Transverse colon (tissue), 4 donors: ENCODE results near the gene CABLES2. TPM values are rescaled to one million over a fixed set of nuclear protein-coding genes. Genes with fewer than 3 reads are reported as not detected.

Experiments used
- DNase-seq: peaks from one replicate; pipeline ENCODE4 v3.0.0-alpha.2; 2019
- H3K27ac ChIP-seq, 4 donors: fragments of 200-600 bp; sonication (generic); 2 replicates each; pipeline ENCODE4 v1.5.1; 2016 to 2018; ENCODE audit warnings: inconsistent platforms in 4 of 4
- H3K27me3 ChIP-seq: fragments of 200-600 bp; sonication (generic); 2 replicates; pipeline ENCODE4 v1.5.1; 2017; ENCODE audit warnings: inconsistent platforms
- H3K36me3 ChIP-seq, 4 donors: fragments of 200-600 bp; sonication (generic); 2 replicates each; pipeline ENCODE4 v1.5.1; 2017 to 2019; ENCODE audit warnings: inconsistent platforms in 4 of 4
- H3K4me1 ChIP-seq, 4 donors: fragments of 200-600 bp; sonication (generic); 2 replicates each; pipeline ENCODE4 v1.5.1; 2017 to 2020; ENCODE audit warnings: inconsistent platforms in 4 of 4
- H3K4me3 ChIP-seq, 4 donors: fragments of 200-600 bp; sonication (generic); 1 replicate in 1 of 4; 2 replicates in 3 of 4; pipeline versions ENCODE4 v1.5.1 to v1.6.1; 2017 to 2019; ENCODE audit warnings: inconsistent platforms in 4 of 4
- H3K9me3 ChIP-seq, 2 donors: fragments of 200-600 bp; sonication (generic); 2 replicates each; pipeline ENCODE4 v1.5.1; 2017 to 2019; ENCODE audit warnings: inconsistent platforms in 2 of 2
- CTCF ChIP-seq, 5 experiments: fragments of 200-600 bp in 3 of 5; fragments of 450-650 bp in 2 of 5; sonication (generic) in 3 of 5; IDR thresholded peaks; 1 replicate in 2 of 5; 2 replicates in 3 of 5; pipeline ENCODE4 v1.5.1; 2016 to 2017; ENCODE audit warnings: antibody characterized with exemption in 5 of 5, inconsistent platforms in 3 of 5, mild to moderate bottlenecking in 2 of 5, moderate library complexity in 1 of 5
- EP300 ChIP-seq: sonication (generic); formaldehyde crosslinking; IDR thresholded peaks from one replicate; pipeline ENCODE4 v1.6.1; 2017; ENCODE audit warnings: antibody characterized with exemption, low read depth
- POLR2A ChIP-seq: fragments of 450-650 bp; IDR thresholded peaks from one replicate; pipeline ENCODE4 v1.6.1; 2016; ENCODE audit warnings: antibody characterized with exemption, mild to moderate bottlenecking, moderate library complexity
- POLR2AphosphoS5 ChIP-seq, 3 donors: sonication (generic); formaldehyde crosslinking; IDR thresholded peaks; one replicate each; pipeline ENCODE4 v1.6.1; 2016; ENCODE audit warnings: antibody characterized with exemption in 3 of 3
- WGBS, 2 donors: methylation state at CpG; one replicate each; pipeline ENCODE4 v1.1.5; 2018; ENCODE audit warnings: low coverage in 1 of 2; 5-methylcytosine and 5-hydroxymethylcytosine counted together
- in situ Hi-C, 4 donors: fragments of 200-750 bp; cut with MboI; loops; one replicate each; pipeline versions ENCODE4 v1.15.0 to v1.15.1; 2017; ENCODE audit warnings: low sequenced_read_pairs in 3 of 4, low pct_ligation_motif_present in 1 of 4, low pct_unique_long_range_greater_than_20kb in 1 of 4
- intact Hi-C: fragments of 100-400 bp; cut with DNase I; formaldehyde crosslinking; loops from one replicate; pipeline ENCODE4 v1.15.1; 2023; ENCODE audit warnings: low total_unique reads
- total RNA-seq, 4 donors: library from RNA; depleted of rRNA; stranded (reverse); fragments of >200 nt; gene quantifications; one replicate each; pipeline ENCODE4 v1.1.0, GENCODE V29; 2016

CABLES2 gene
- total RNA-seq, 4 donors from 2014 or later, result 3.7 to 10.1 (median 8.5) TPM

GRCh38 chr20:62422636-62423325, 15.7 kb upstream of the CABLES2 start:
- H3K4me3 ChIP-seq, result no peak overlapping the region
- no peak for TF ChIP-seq POLR2AphosphoS5 (IDR thresholded peaks at IDR 0.05)
- no peak for TF ChIP-seq EP300
- no peak for TF ChIP-seq POLR2A
- TF ChIP-seq CTCF (IDR thresholded peaks at IDR 0.05), result no peak
- H3K4me1 ChIP-seq, result peaks cover 0 to 12% (median 10%) of the 10 kb centered on the region in 4 donors
- H3K27ac ChIP-seq, result no peak overlapping the region
- no peaks in the 10 kb centered on the region for H3K36me3 ChIP-seq
- in situ Hi-C loops (no loop called here), intact Hi-C loops (no loop called here)
- 80 to 83% methylated on average over 3 to 20 of the region's 20 CpGs for WGBS, 2 donors
- no peaks in the 10 kb centered on the region for H3K27me3 ChIP-seq
- no peak for DNase-seq
- no peaks in the 10 kb centered on the region for H3K9me3 ChIP-seq

- TF ChIP-seq EP300, result no peak
- no peak for TF ChIP-seq POLR2AphosphoS5 (IDR thresholded peaks at IDR 0.05)
- TF ChIP-seq CTCF (IDR thresholded peaks at IDR 0.05), result no peak
- TF ChIP-seq POLR2A, result no peak
- DNase-seq, result no peak
- intact Hi-C loops, result no loop called here
- Histone ChIP-seq H3K9me3 (no peaks in the 10 kb centered on the region), H3K4me1 (peaks cover 0 to 5% (median 1%) of the 10 kb centered on the region in 4 donors), H3K36me3 (no peaks in the 10 kb centered on the region), H3K4me3 (no peak overlapping the region), H3K27ac (no peak overlapping the region), H3K27me3 (no peaks in the 10 kb centered on the region)
- in situ Hi-C loops, result no loop called here
- 91% methylated on average over 6 of the region's 6 CpGs; no CpG with 5 or more reads in 1 of the 2 donors for WGBS, 2 donors
Observed at GRCh38 chr20:62421716-62421990, 14.6 kb upstream of the CABLES2 start.

GRCh38 chr20:62420846-62421715, 14.0 kb upstream of the CABLES2 start:
- TF ChIP-seq POLR2AphosphoS5 (IDR thresholded peaks at IDR 0.05) (no peak), CTCF (IDR thresholded peaks at IDR 0.05) (no peak), POLR2A (no peak), EP300 (no peak)
- Histone ChIP-seq H3K9me3 (no peaks in the 10 kb centered on the region), H3K4me3 (no peak overlapping the region), H3K27me3 (no peaks in the 10 kb centered on the region), H3K4me1 (no peaks in the 10 kb centered on the region), H3K27ac (no peak overlapping the region), H3K36me3 (no peaks in the 10 kb centered on the region)
- WGBS, 2 donors, result 95% methylated on average over 20 of the region's 24 CpGs; no CpG with 5 or more reads in 1 of the 2 donors
- in situ Hi-C loops (no loop called here), intact Hi-C loops (no loop called here)
- no peak for DNase-seq

- peaks cover 0 to under 1% (median 0%) of the 10 kb centered on the region in 4 donors for H3K4me1 ChIP-seq
- H3K36me3 ChIP-seq, result no peaks in the 10 kb centered on the region
- no peaks in the 10 kb centered on the region for H3K9me3 ChIP-seq
- no peak overlapping the region for H3K4me3 ChIP-seq
- in situ Hi-C loops (no loop called here), intact Hi-C loops (loop anchor here (10.0 kb wide), 2 partner anchors 195 to 765 kb away; no protein-coding TSS in a partner anchor)
- DNase-seq, result no peak
- H3K27ac ChIP-seq, result no peak overlapping the region
- no peaks in the 10 kb centered on the region for H3K27me3 ChIP-seq
- WGBS, 2 donors, result 83% methylated on average over 2 of the region's 9 CpGs; no CpG with 5 or more reads in 1 of the 2 donors
- TF ChIP-seq EP300 (no peak), POLR2A (no peak), CTCF (IDR thresholded peaks at IDR 0.05) (no peak), POLR2AphosphoS5 (IDR thresholded peaks at IDR 0.05) (no peak)
Observed at GRCh38 chr20:62419759-62420158, 12.7 kb upstream of the CABLES2 start.
